Keratinocyte (primary cell): ENCODE results near the gene OR2T35. TPM values are rescaled to one million over a fixed set of nuclear protein-coding genes. Genes with fewer than 3 reads are reported as not detected.

Source experiments
- polyA plus RNA-seq, 5 experiments: library from polyadenylated mRNA; depleted of rRNA in 3 of 5; stranded (reverse) in 3 of 5; stranded (forward) in 1 of 5; unstranded in 1 of 5; fragments of >200 nt; gene quantifications; 1 replicate in 1 of 5; 2 replicates in 3 of 5; 3 replicates in 1 of 5; pipeline versions ENCODE4 v1.2.1 to v1.2.3, GENCODE V29; 2011 to 2012; ENCODE audit warnings: missing spikeins in 2 of 5, low read depth in 1 of 5, low replicate concordance in 1 of 5
- small RNA-seq, 3 experiments: library from RNA; depleted of rRNA; stranded (forward); fragments of <200 nt; gene quantifications; one replicate each; pipeline ENCODE3, GENCODE V24; 2012; ENCODE audit warnings: low read depth in 3 of 3, low replicate concordance in 1 of 3; ENCODE audit not compliant: insufficient read length in 3 of 3

OR2T35 gene
- polyA plus RNA-seq, 1 donor (not counting 4 experiments of a cell fraction or from before 2014, with no cell fraction given), result not detected

Small RNA genes lying within 50 kb of the gene (small RNA-seq; reads per million reads assigned to genes)
- gene RF00019, result 0 reads per million in 3 experiments

Other genes starting within 250 kb of the OR2T35 start
- not detected in 3 replicates for gene OR2T1, start 242.2 kb downstream of the OR2T35 start, polyA plus RNA-seq
- not detected in 3 replicates for gene OR2T2, start 199.6 kb downstream of the OR2T35 start, polyA plus RNA-seq
- gene OR2T3, start 171.9 kb downstream of the OR2T35 start, polyA plus RNA-seq, result not detected in 3 replicates
- gene OR2T5, start 156.7 kb downstream of the OR2T35 start, polyA plus RNA-seq, result not detected in 3 replicates
- not detected in 3 replicates for gene OR2G6, start 137.2 kb downstream of the OR2T35 start, polyA plus RNA-seq
- not detected in 3 replicates for gene OR2T29, start 82.5 kb downstream of the OR2T35 start, polyA plus RNA-seq
- gene OR2T34, start 70.5 kb downstream of the OR2T35 start, polyA plus RNA-seq, result not detected in 3 replicates
- not detected in 3 replicates for gene OR2T10, start 47.6 kb downstream of the OR2T35 start, polyA plus RNA-seq
- gene OR2T11, start 10.2 kb downstream of the OR2T35 start, polyA plus RNA-seq, result not detected in 3 replicates
- gene OR2T27, start 10.2 kb upstream of the OR2T35 start, polyA plus RNA-seq, result not detected in 3 replicates
- not detected in 3 replicates for gene OR14I1, start 57.5 kb upstream of the OR2T35 start, polyA plus RNA-seq
- gene LYPD8, start 110.5 kb upstream of the OR2T35 start, polyA plus RNA-seq, result not detected in 3 replicates
- gene SH3BP5L, start 180.6 kb upstream of the OR2T35 start, polyA plus RNA-seq, result 13.2 to 21.2 TPM (median 17.3 TPM) in 3 replicates
- gene ZNF672, start 192.9 kb upstream of the OR2T35 start, polyA plus RNA-seq, result 12.6 to 16.9 TPM (median 15.4 TPM) in 3 replicates
- 18.7 to 48.9 TPM (median 27.0 TPM) in 3 replicates for gene ZNF692, start 213.8 kb upstream of the OR2T35 start, polyA plus RNA-seq